GM19238 (cell line): ENCODE measurements around the gene SOX8.

ENCODE experiments used
- DNase-seq: peaks from one replicate; pipeline ENCODE4 v3.0.0; 2011; ENCODE audit warnings: low spot score; ENCODE audit not compliant: insufficient read length

The SOX8 gene

GRCh38 chr16:986925-987582 is 5.5 kb downstream of the SOX8 start:
- no peak for DNase-seq

DNA sequence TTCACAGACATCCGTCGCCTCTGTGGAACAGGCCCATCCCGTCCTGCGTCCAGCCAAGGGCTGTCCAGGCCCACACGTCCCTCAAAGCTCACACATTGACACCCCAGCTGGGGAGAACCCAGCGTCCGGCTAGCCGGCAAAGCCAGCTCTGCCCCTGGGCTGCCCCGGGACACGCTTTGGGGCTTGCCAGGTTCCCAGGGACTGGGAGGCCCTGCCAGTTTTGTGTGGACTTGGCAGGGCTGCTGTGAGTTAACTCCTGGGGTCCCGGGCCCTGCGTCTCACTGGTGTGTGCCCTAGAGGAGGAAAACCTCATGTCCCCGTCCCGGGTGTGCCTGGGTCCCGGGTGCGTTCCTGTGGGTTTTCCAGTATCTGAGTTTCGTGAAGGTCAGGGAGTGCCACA is 6.3 kb downstream of the SOX8 start:
- DNase-seq = no peak

DNA sequence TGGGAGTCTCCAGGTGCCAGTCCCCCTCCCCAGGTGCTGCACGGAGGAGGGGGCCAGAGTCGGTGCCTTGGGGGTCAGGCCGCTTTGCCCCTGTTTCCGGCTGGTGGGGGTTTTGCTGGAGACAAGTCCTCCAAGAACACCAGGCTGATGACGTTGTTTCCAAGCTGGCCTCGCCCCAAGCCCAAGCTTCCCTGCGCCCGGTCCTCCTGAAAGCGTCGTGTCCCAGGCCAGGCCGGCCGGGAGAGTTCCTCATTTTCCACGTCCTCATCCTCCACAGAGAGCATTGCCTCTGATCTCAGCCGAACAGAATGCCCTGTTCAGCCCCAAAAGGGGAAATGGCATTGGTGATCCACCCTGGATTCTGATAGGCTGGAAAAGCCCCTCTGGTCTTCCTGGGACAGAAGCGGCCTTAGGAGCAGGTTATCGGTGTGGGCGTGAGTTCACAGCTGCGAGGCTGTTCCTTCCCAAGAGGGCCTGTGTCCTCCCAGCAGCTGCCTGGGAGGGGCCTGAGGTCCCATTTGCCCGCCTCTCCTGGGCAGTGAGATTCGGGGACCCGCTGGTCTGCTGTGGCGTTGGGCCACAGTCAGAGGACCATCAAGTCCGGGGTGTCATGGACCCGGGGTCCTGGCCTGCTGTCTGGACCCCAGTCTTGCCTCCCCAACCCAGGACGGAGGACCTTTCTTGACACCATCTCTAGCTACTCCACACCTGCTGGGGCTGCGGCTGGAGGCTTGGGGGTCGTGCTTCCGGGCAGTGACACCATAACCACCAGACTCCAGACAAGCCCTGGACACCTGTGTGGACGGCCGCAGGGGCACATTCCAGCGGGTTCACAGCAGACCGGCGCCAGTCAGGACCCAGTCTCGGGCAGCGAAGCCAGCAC is 7.1 kb downstream of the SOX8 start:
- no peak for DNase-seq

DNA sequence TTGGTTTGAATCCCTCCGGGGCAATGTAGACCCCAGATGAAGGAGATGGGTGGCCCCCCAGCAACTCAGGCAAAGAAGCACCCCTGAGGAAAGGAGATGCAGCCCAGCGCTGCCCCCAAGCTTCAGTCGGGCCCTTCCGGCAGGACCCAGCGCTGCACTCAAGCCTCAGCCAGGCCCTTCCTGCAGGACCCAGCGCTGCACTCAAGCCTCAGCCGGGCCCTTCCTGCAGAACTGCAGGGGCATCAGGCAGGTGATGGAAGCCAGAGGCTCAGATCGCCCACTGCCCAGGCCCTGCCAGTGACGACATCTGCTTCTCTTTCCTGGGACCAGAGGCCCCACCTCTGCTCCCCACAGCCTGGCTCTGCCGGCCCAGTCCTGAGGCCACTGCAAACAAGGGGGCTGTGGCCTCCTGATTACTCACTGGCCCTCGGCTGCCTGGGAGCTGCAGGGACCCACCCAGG is 7.8 kb downstream of the SOX8 start:
- no peak for DNase-seq

DNA sequence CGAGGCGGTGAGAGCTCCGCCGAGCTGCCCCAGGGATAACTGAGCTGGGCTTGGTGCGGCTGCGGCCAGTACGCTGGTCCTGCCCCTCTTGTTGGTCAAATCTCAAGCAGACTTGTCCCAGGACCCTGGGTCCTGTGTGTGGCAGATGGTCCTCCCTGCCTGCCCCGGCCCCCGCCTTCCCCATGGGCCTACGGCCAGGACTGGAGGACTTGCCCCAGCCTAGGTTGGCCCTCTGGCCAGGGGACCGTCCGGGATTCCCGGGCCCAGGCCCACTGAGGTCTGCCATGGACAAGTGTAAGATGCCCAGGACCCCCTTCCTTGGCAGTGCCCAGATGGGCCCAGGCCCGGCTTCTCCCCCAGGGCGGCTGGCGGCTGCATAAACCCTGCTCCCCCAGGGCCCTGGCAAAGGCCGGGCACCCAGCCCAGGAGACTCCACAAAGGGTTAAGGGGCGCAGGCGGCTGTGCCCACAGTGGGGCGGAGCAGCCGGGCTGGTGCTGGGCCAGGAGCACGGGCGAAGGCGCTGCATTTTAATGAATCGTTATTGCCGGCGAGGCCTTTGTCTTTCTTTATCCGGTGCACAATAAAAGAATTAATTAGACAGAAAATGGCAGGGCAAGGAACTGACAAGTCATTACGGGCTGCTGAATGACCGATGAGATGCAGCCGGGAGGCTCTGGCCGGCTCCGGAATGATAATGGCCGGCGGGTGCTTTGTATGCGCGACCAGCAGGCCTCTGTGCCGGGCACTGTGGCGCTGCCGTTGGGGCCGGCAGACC is 9.1 kb downstream of the SOX8 start:
- no peak for DNase-seq

DNA sequence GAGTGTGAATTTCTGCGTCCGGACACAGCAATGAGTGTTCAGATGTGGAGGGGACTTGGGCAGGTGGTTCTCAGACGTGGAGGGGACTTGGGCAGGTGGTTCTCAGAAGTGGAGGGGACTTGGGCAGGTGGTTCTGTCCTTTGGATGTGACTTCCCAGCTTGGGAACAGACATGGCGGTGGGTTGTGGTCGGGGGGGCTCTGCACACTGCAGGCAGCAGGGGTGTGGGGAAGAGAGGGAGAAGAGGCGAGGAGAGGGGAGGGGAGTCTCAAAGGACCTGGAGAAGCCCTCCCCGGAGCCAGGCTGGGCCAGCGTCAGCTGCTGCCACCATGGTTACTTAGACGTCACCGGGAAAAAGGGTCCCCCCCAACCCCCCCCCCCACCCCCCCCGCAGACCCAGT is 9.8 kb downstream of the SOX8 start:
- no peak for DNase-seq

DNA sequence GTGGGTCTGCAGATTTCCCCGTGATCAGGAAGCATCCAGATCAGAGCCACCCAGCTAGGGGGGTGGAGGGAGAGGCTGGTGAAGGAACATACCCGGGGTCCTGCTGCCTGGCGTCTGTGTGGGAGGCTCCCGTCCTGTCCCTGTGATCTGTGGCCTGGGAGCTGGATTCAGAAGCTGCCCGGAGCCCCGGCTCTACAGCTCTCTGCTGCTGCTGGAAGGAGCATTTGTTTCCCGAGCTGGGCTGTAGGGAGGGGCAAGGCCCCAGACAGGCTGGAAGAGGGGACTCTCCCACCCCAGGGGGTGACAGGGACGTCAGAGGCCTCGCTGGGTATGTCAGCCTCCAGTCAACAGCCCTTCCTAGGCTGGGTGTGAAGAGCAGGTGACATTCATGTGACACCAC is 10.2 kb downstream of the SOX8 start:
- no peak for DNase-seq

GRCh38 chr16:993731-994130 is 12.2 kb downstream of the SOX8 start:
- no peak for DNase-seq

- DNase-seq = no peak
Measured at GRCh38 chr16:995087-995486, 13.5 kb downstream of the SOX8 start.

DNA sequence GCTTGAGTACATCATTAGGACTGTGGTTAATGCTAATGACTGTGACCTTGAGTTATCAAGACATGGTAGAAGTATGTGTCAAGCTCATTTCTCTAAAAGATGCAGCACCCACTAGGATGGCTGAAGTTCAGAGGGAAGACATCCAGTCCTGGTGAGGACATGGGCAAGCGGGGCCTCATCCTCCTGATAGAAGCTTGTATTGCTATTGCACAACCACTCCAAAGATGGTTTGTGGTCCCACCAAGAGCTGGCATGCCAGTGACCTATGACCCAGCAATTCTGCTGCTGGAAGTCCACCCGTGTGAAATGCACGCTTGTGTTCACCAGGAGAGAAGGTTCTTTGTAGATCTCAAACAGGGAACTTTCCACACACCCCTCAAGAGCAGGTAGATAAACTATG is 14.2 kb downstream of the SOX8 start:
- DNase-seq = no peak

DNA sequence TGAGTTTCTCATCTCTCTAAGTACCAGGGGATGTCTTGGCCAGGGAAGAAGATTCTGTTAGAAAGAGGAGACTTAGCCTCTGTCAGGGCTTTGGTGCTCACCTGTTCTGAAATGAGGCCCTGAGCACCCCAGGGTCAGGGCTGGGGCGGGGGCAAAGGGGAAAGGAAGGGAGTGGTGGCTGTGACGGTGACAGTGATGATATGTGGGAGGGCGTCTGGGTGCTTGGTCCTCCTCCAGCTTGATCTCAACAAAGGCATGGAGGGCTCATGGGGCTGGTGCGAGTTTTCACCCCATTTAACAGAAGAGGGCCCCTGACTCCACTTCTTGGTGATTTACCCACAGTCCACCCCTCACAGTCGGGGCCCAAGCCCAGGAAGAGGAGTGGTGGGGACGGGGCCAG is 15.1 kb downstream of the SOX8 start:
- DNase-seq = no peak

- DNase-seq = no peak
Measured at GRCh38 chr16:997440-998051, 16.0 kb downstream of the SOX8 start.

- DNase-seq = no peak
Measured at GRCh38 chr16:998211-998610, 16.6 kb downstream of the SOX8 start.

GRCh38 chr16:998615-999014 is 17.0 kb downstream of the SOX8 start:
- no peak for DNase-seq

GRCh38 chr16:999677-1000076 is 18.1 kb downstream of the SOX8 start:
- DNase-seq = no peak

DNA sequence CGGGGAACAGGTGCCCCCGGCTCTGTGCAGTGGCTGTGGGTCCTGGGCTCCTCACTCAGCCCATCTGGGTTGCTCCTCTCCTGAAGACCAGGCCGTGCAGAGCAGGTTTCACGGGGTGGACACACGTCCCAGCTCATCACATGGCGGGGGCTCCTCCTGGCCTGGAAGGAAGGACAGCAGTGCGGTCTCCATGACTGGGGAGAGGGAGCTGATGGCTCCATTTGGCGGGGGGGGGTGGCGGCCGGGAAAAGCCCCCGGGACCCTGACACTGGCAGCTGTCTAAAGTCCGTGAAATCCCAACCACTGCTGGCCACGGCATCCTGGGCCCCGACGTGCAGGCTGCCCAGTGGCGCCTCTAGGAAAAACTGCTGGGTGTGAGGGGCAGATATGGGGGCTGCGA is 19.0 kb downstream of the SOX8 start:
- DNase-seq = no peak

- DNase-seq = no peak
Measured at GRCh38 chr16:1001096-1001495, 19.5 kb downstream of the SOX8 start.

GRCh38 chr16:1002399-1003166 is 21.0 kb downstream of the SOX8 start:
- DNase-seq = no peak

DNA sequence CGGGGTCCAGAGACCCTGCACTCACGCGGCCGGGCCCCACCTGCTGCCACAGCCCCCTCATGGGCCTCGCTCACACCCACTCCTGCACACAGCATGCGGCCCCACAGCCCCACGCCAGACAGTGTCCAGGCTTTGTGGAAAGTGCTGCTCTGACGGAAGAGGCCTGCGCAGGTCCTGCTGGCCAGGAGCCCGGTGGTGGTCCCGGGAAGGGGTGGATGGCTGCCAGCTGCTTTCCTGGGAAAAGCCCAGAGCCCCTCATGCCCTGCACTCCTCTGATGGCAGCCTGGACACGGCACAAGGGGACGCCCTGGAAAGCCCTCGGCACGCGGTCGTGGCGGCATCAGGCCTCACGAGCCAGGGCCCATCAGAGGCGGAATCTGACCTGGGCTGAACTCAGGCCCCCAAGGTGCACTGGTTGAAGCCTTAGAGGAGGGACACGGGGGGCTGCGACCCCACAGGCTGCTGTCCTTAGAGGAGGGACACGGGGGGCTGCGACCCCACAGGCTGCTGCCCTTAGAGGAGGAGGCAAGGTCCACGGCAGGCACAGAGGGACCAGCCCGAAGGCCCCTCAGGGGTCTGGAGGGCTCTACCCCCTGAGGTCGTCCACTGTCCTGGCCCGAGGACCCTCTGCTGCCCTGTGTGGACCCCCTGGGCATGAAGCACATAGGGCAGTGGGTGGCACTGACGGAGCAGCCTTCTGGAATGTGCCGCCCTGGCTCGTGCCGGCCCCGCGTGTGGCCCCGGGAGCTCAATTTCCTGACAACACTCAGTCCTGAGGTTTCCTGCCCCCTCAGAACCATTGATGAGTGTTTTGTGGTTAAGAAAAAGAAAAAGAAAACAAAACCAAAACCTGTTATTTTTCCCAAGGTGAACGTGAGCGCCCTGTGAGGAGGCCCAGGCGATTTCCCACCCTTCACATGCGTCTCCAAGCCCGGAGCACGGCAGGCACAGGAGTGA is 22.1 kb downstream of the SOX8 start:
- DNase-seq = no peak

DNA sequence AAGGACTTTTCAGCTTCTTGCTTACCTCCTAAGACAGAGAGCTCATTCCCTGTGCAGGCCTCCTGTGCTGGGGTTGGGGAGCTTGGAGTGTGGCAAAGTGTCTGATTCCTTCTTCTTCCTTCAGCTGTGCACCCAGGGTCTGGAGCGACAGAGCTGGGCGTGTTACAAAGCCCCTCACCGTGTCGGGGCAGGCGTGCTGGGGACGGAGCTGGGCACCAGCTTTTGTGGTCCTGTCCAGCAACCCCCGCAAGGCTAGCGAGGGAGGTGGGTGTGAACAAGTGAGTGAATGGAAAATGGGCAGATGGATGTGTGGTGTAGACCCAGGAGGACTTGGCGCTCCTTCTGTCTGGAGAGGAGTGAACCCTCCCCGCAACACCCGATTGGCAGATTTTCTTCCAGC is 23.7 kb downstream of the SOX8 start:
- no peak for DNase-seq
